ENCODE measurements around the gene INTS6. TPM values are rescaled to one million over a fixed set of nuclear protein-coding genes. Genes with fewer than 3 reads are reported as not detected.

INTS6 gene
- total and polyA plus RNA-seq, 2 of the 4 experiments (the other 2 are of a cell fraction) = 12.9 to 42.3 TPM

DNA sequence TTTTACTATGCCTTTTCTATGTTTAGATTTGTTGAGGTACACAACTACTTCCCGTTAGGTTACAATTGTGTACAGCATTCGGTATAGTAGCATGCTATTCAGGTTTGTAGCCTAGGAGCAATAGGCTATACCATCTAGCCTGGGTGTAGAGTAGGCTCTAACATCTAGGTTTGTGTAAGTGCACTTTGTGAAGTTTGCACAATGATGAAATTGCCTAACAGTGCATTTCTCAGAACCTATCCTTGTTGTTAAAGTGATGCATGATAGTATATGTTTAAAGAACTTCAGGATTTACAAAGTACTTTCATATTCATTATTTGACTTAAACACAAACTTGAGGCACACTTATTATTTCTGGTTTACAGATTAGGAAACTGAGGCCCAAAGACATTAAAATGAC, 124.9 kb downstream of the INTS6 start:
- Histone ChIP-seq H3K9me1 (ENCODE audit: insufficient read depth, low read length) (no peaks in the 10 kb centered on the region), H2BK15ac (ENCODE audit: low read depth, low read length) (no peak overlapping the region), H2BK5ac (ENCODE audit: low read depth, low read length, poor library complexity, severe bottlenecking) (no peak overlapping the region), H2BK20ac (ENCODE audit: low read depth, low read length) (no peak overlapping the region), H3K27ac (ENCODE audit: insufficient read depth, low read length) (no peak overlapping the region), H3K9me3 (ENCODE audit: control insufficient read depth, insufficient read depth, low read length) (no peaks in the 10 kb centered on the region), H3K36me3 (ENCODE audit: control insufficient read depth, insufficient read depth, low read length) (no peaks in the 10 kb centered on the region), H2AFZ (replicated peaks; ENCODE audit: low read length, poor library complexity) (no peak overlapping the region), H3K4me3 (ENCODE audit: insufficient read depth, low read depth, low read length) (no peak overlapping the region), H3K27me3 (ENCODE audit: control insufficient read depth, insufficient read depth, low read length) (peaks cover 10% of the 10 kb centered on the region), H3K56ac (ENCODE audit: extremely low read depth, insufficient read depth, low read length) (no peak overlapping the region), H3K18ac (ENCODE audit: low read depth, low read length) (no peak overlapping the region), H2AK5ac (ENCODE audit: low read depth, low read length) (no peak overlapping the region), H2AK9ac (replicated peaks; ENCODE audit: low read depth, low read length, poor library complexity) (no peak overlapping the region), H3K4me1 (ENCODE audit: control insufficient read depth, insufficient read depth, low read length) (no peaks in the 10 kb centered on the region), H3K4me2 (ENCODE audit: low read depth, low read length) (no peak overlapping the region), H4K20me1 (ENCODE audit: insufficient read depth, low read length) (no peaks in the 10 kb centered on the region), H3K14ac (replicated peaks; ENCODE audit: low read depth, low read length) (no peak overlapping the region), H3K79me1 (ENCODE audit: low read depth in 1 of 2, low read length in 2 of 2) (no peaks in the 10 kb centered on the region), H3K4ac (ENCODE audit: low read depth, low read length) (no peak overlapping the region), H4K5ac (ENCODE audit: low read depth, low read length) (no peak overlapping the region), H3K9ac (ENCODE audit: low read depth, low read length) (no peak overlapping the region), H4K8ac (ENCODE audit: low read depth in 2 of 2, low read length in 2 of 2) (no peak overlapping the region), H4K91ac (ENCODE audit: insufficient read depth, low read depth, low read length) (no peak overlapping the region), H3K23ac (ENCODE audit: low read depth, low read length) (no peak overlapping the region), H2BK120ac (ENCODE audit: low read depth, low read length) (no peak overlapping the region)
- CTCF ChIA-PET = no interaction called here
- no peak for DNase-seq
- intact Hi-C loops (cut with micrococcal nuclease) (no loop called here), dilution Hi-C loops (cut with HindIII; ENCODE audit: low sequenced_read_pairs, unreplicated experiment) (no loop called here), in situ Hi-C loops (cut with MboI; ENCODE audit: low sequenced_read_pairs) (no loop called here)
- WGBS, 2 experiments (ENCODE audit: extremely low coverage in 2 of 2, insufficient read length in 1 of 2) = 80% methylated on average over 1 of the region's 2 CpGs; no CpG with 5 or more reads in 1 of the 2 experiments
- ATAC-seq (ENCODE audit: low read depth) = no peak
- POLR2A ChIA-PET (ENCODE audit: unreplicated experiment) = no interaction called here
- BruUV-seq (replicated peaks) = no TSS peak
- TF ChIP-seq CTCF (conservative IDR thresholded peaks at IDR 0.05; ENCODE audit: low read depth, low read length) (no peak), RFX5 (IDR thresholded peaks at IDR 0.05; ENCODE audit: low read depth, low read length) (no peak), MAZ (IDR thresholded peaks at IDR 0.05; ENCODE audit: borderline replicate concordance, low read depth, low read length) (no peak), MXI1 (IDR thresholded peaks at IDR 0.05; ENCODE audit: borderline replicate concordance, low read depth, low read length) (no peak), ELK1 (IDR thresholded peaks at IDR 0.05; ENCODE audit: borderline replicate concordance, low read depth, low read length) (no peak), FOS (IDR thresholded peaks at IDR 0.05; ENCODE audit: low read depth, low read length) (no peak), SMC3 (IDR thresholded peaks at IDR 0.05; ENCODE audit: low read depth, low read length) (no peak), RAD21 (IDR thresholded peaks at IDR 0.05; ENCODE audit: low read length) (no peak), BHLHE40 (IDR thresholded peaks at IDR 0.05; ENCODE audit: low read depth, low read length) (no peak), POLR2A (IDR thresholded peaks at IDR 0.05; ENCODE audit: low read depth, low read length) (no peak), RCOR1 (IDR thresholded peaks at IDR 0.05; ENCODE audit: insufficient replicate concordance, low read length) (no peak), USF2 (IDR thresholded peaks at IDR 0.05; ENCODE audit: low read depth, low read length) (no peak), CHD1 (IDR thresholded peaks at IDR 0.05; ENCODE audit: low read depth, low read length) (no peak), MAFK (IDR thresholded peaks at IDR 0.05; ENCODE audit: low read depth, low read length) (no peak), NFE2L2 (IDR thresholded peaks at IDR 0.05; ENCODE audit: low read depth, low read length) (no peak), CEBPB (IDR thresholded peaks at IDR 0.05; ENCODE audit: low read depth, low read length) (no peak)
